HT-29 (cell line): ENCODE data around the gene PRUNE1. TPM values are rescaled to one million over a fixed set of nuclear protein-coding genes. Genes with fewer than 3 reads are reported as not detected.

ENCODE experiments used
- DNase-seq: peaks from one replicate; pipeline ENCODE4 v3.0.0-alpha.2; 2015; ENCODE audit warnings: low spot score
- total RNA-seq: library from RNA; depleted of rRNA; stranded (reverse); fragments of >200 nt; shearing (Covaris generic); gene quantifications from 2 replicates; pipeline ENCODE4 v1.2.3, GENCODE V29; 2014

Gene PRUNE1
- total RNA-seq, 1 experiment from 2014 or later = 9.3 TPM

DNA sequence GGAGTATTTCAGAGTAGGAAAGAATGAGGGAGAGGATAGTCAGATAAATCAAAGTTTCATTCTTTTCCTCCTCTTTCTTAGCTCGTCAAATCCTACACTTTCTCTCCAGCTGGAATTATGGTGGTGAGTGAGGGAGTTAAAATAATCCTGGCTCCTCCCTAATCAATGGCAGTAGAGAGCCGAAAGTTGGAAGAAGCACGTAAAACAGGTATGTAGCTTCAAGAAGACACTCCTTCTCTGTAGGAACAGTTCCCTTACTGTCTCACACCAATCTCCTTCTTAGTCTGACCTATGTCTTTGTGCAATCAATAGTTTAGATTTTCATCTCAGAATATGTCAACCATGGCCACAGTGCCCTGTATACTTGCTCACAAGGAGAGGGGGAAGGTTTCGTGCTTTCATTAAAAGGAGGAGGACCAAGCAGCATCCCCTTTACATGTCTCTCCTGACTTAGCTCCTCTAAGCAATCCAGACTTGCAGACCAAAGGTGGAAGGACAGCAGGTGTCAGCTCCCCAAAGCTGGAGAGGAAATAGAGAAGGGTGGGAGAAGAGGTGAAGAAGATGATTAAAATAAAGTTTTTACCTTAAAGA is 2.4 kb upstream of the PRUNE1 start:
- peak; percentile 51 for DNase-seq

DNA sequence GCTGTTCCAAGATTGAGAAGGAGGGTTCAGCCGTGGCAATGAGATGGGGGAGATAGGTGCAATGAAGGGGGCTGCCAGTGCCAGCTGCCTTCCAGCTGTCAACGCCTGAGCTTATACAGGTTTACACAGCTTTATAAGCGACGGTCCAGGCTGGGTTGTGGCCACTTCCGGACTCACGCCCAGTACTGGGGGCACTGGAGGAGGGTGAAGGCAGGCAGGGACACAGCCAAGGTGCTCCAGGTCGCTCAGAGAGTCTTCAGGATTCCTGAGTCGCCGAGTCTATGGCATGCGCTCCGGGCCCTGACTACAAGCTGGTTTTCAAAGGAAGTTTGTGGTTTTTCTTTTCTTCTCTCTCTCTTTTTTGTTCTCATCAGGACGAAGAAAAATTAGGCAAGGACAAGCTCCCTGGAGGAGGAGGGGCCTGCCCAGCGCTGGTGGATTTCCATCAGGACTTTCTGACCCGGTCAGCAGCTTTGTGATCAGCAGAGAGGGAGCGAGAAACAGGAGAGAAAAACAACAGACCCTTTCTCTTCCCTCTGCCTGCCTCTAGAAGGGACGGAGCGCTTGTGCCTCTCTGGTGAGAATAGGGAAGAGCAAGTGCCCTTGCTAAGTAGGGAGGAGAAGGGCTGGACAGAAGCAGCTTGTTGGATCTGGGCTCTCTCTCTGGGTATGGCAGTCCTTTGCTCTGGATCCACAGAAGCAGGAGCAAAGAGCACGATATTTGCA is 1.8 kb upstream of the PRUNE1 start, which contains the start of gene MINDY1:
Gene MINDY1, minus strand, starts transcription at position 576 of the 726 bp plus-strand sequence. CDS start 4,285 bp downstream, outside the sequence.
- peak; percentile 88 for DNase-seq

DNA sequence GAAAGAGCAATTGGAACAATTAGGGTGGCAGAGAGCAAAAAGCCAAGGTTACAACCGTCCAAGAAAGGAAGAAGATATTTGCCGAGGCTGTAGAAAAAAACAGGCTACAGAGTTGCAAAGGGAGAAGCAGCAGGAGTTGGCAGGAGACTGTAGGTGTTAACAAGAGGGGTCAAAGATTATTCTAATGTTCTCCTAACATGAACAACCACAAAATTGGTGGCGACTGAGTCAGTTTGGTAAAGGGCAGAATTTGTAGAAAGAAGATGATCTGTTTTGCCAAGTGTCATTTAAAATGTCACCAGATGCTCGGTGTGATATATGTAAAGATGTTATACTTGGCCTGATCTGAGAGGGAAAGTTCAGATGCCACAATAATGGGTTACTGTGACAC is 401 bp upstream of the PRUNE1 start:
- DNase-seq = no peak

DNA sequence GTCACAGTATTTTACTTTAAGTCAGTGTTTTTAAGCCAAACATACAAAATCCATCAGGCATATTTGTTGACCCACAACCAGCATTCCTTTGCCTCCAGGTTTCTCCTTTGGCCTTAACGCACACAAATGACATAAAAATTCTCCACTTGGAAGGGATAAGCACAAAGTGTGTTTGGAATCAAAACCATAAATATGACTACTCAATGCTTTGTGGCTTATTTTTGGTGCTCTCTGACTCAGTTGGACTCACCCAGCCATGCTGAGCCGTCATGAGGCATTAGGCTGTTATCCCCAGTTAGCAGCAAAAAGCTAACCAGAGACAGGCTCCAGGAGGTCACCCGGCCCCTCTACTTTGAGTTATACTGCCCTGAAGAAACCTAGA is 948 bp downstream of the PRUNE1 start:
- no peak for DNase-seq

DNA sequence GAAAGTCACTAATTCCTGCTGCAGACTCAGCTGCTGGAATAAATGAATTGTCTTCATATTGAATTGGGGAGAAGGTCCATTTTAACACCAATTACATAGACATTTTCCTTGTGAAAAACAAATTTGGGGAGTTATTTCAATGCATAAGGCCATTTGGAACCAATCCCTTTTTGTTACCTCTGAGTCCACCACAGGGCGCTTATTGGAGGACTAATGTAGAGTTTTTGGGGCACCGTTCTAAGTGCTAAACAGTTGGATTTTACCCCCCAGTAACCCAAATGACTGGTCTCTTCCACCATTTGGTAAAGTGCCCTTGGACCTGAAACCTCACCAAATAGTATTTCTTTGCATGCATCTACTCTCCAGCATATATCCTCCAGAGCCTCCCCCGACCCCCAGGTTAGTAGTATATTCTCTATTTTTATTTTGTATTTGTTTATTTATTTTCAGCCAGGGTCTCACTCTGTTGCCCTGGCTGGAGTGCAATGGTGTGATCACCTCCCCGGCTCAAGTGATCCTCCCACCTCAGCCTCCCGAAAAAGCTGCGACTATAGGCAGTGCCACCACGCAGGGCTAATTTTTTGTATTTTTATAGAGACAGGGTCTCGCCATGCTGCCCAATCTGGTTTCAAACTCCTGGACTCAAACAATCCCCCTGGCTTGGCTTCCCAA is 1.6 kb downstream of the PRUNE1 start:
- no peak for DNase-seq

DNA sequence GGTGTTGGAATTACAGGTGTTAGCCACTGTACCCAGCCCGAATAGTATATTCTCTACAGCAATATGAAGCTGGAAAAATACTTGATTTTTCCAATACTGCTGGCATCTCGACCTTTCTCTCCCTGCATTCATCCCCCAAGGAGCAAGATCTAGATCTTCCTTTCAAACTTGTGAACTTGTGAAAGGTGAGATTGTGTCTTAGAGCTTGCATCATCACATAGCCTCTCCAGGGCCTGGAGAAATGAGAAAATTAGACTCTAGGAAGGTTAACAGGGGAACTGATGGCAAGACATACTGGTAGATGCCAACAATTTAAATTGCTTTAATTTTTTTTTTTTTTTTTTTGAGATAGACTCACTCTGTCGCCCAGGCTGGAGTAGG is 2.1 kb downstream of the PRUNE1 start:
- DNase-seq = no peak

DNA sequence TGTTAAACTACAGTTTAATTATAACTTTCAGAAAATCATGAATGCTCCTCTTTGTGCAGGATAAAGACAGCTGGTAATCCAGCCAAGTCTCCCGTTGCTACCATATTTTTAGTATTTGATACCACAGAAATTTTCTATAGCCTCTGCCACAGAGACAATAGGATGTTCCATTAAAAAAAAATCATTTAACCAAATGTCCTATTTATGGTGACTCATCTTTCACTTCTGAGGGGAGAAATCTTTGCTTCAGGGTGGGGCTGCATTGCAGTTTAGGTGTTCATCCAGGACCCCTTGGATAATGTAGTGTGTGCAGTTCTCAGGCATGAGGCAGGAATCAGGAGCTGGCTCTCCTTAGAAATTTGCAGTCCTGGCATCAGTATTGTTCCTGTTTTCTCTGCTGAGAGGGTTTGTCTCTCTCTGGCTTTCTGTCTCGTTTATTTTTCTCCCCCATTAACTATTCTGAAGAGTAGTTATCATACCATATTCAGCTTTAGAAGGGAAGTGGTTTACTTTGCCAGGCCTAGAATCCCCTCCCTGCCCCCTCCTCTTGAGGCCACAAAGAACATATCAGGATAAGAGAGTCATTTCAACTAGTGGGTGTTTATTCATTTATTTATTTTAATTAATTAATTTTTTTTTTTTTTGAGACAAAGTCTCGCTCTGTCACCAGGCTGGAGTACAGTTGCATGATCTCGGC is 3.1 kb downstream of the PRUNE1 start:
- no peak for DNase-seq

DNA sequence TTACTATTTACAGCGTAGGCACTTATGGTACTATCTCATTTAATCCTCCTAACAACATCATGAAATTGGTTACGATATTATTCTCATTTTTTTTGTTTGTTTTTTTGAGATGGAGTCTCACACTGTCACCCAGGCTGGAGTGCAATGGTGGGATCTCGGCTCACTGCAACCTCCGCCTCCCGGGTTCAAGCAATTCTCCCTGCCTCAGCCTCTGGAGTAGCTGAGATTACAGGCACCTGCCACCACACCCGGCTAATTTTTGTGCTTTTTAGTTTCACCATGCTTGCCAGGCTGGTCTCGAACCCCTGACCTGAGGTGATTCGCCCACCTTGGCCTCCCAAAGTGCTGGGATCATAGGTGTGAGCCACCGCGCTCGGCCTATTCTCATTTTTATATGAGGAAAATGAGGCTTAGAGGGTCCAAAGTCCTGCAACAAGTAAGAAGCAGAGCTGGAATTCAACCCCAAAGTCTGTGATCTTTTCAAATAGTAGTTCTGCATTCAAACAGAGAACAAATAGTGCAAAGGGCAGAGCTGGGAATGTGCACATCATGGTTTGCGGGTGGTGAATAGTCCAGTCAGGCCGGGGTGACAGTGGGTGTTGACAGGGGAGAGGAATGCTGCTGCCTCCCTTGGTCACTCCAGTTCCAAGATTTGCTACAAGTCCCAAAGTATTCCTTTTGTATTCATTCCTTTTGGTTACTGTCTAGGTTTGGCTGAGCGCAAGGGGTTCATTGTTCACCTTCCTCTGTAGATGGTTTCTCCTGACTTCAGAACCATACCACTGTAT is 4.6 kb downstream of the PRUNE1 start:
- peak; percentile 69 for DNase-seq

DNA sequence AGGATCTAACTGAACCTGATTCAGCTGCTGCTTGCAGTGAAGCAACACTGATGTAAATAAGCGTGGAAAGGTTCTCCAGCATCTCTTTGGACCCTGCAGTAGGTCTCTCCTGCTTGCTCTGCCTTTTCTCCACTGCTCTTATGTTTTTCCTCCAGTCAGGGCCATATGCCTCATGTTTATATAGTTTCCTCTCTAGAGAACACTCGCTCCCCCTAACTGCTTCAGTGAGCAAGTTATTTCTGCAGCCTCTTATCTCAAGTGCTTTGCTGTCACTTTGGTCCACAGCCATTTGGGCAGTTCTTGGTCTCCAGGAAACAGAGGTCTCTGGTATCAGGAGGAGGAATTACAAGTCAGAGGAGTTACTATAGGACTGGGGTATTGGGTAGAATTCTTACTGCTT is 5.3 kb downstream of the PRUNE1 start:
- DNase-seq = peak; percentile 50

DNA sequence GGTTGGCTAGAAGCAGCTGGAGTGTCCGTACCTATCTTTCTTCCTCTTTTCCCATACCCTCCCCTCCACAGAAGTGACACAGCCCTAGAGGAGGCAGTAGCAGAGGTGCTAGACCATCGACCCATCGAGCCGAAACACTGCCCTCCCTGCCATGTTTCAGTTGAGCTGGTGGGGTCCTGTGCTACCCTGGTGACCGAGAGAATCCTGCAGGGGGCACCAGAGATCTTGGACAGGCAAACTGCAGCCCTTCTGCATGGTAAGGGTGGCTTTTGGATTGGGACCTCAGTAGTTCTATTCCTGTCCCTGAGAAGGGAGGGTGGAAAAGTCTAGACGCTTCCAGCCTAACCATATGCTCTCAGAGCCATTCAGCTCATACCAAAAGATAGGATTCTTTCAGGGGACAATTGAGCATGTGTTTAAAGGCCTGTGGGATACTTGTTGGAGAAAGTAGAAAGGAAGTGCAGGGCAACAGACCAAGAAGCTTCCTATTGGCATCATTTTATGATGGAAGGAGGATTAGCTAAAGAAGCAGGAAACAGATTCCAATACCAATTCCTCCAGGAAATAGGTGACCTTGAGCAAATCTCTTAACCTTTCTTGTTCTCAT is 16.4 kb downstream of the PRUNE1 start:
- DNase-seq = peak; percentile 72

DNA sequence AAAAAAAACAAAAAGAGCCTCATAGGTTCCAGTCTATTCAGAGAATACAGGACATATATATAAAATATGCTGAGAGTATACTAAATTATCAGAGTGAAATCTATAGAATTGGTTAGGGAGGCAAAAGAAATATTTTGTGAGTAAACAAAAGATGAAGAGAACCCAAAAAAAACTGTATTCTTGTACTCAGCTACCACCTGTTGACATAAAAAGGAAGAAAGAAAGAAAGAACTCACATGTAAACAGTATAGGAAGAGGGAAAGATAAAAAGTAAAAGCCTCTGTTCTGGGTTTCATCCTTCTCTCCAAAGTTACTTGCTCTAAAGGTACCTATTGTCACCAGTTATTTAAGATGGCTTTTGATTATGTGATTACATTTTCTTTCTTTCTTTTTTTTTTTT is 18.2 kb downstream of the PRUNE1 start:
- no peak for DNase-seq

DNA sequence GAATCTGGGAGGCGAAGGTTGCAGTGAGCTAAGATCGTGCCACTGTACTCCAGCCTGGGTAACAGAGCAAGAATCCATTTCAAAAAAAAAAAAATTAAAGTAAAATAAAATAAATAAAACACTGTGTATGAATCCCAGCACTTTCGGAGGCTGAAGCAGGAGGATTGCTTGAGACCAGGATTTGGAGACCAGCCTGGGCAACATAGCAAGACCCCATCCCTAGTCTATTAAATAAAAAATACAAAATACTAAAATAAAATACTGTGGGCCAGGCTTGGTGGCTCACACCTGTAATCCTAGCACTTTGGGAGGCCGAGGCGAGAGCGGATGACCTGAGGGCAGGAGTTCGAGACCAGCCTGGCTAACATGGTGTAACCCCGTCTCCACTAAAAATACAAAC is 23.9 kb downstream of the PRUNE1 start:
- no peak for DNase-seq

DNA sequence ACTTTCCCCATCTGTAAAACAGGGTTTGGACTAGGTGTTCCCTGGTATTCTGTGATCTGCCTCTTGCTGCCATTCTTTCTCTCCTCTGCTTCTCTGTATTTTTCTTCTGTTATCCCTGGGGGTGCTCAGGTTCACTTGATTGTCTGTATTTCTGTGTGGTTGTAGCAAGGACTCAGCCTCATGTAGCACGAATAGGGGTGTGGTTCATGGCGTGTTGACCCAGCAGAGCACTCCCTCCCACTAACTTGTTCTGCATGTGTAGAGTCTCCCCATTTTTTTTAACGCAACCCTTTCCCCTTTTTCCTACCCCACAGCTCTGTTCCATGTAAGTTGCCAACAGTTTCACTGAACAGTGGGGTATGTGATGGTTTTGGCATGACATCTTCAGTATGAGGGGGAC is 26.9 kb downstream of the PRUNE1 start:
- DNase-seq = no peak

DNA sequence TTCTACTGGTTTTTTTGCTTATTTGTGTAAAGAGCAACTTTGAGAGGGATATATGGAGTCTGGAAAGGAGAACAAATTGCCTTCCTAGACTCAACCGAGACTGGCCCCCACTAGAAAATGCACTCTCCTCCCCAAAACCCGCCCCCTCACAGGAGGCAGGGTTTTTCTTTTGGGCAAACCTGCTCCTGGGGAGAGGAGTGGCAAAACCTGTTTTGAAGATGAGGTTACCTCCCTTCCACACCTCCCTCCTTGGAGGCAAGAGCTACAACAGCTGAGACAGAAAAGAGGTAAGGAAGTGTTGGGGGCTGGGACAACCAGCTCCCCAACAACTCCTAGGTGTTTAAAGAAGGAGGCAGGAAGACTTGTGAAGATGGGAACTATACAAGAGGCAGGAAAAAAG is 28.1 kb downstream of the PRUNE1 start, which contains the start of gene BNIPL:
Gene BNIPL, plus strand, starts transcription at position 231 of the 400 bp plus-strand sequence. Its CDS starts 140 bp downstream, at position 371.
- no peak for DNase-seq

DNA sequence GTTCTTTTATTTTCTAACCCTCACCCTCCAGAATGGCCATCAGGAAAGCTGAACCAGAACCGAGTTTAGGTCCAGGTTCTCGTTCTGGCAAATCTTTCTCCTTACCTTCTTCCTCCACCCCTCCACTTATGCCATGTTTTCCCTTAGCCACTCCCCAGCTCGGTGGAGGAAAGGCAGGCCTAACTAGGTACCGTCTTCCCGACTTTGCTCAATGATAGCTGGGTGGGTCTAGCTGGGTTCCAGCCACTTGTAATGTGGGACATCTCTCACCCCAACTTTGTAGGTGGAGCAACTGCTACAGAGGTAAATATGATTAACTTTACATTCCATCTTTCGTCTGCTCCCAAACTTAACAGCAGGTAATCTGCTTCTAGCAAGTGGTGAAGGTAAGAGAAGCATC is 28.8 kb downstream of the PRUNE1 start:
- no peak for DNase-seq

DNA sequence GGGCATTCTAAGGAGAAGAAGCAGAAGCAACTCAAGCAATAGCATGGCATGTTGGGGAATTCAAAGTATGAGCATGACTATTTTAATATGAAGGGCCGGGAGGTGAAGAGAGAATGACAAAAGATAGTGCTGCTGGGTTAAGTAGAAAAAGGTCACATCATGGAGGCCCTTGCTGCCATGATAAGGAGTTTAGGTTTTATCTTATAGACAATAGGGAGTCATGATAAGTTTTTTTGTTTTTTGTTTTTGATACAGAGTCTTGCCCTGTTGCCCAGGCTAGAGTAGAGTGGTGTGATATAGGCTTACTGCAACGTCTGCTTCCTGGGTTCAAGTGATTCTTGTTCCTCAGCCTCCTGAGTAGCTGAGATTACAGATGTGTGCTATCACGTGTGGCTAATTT is 31.3 kb downstream of the PRUNE1 start:
- DNase-seq = no peak

DNA sequence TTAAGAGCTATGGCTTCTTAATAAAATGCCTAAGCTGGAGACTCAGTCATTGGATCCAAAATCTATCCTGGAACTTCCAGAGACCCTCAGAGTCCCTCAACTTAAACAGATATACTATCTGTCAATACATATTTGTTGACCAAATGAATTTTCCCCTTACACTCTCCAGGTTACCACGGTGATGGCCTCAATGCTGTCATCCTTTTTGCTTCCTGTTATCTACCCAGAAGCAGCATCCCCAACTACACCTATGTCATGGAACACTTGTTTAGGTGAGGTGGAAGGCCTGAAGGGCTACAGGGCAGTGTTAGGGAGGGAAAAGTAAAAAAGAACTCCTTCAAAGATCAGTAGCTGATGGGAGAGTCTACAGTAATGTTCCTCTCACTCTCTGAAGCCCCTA is 34.9 kb downstream of the PRUNE1 start:
- no peak for DNase-seq

DNA sequence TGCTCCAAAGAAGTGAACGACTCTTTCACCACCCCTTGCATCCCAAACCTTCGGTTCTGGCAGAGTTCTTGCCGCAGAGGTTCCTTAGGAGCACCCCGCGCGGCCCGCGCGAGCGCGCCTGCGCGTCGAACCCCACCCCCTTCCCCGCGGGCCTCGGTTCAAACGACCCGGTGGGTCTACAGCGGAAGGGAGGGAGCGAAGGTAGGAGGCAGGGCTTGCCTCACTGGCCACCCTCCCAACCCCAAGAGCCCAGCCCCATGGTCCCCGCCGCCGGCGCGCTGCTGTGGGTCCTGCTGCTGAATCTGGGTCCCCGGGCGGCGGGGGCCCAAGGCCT is 39.3 kb downstream of the PRUNE1 start, which contains the start of gene C1orf56:
Gene C1orf56, plus strand, starts transcription at position 161 of the 334 bp plus-strand sequence. Its CDS starts 97 bp downstream, at position 258.
- DNase-seq = peak; percentile 58

DNA sequence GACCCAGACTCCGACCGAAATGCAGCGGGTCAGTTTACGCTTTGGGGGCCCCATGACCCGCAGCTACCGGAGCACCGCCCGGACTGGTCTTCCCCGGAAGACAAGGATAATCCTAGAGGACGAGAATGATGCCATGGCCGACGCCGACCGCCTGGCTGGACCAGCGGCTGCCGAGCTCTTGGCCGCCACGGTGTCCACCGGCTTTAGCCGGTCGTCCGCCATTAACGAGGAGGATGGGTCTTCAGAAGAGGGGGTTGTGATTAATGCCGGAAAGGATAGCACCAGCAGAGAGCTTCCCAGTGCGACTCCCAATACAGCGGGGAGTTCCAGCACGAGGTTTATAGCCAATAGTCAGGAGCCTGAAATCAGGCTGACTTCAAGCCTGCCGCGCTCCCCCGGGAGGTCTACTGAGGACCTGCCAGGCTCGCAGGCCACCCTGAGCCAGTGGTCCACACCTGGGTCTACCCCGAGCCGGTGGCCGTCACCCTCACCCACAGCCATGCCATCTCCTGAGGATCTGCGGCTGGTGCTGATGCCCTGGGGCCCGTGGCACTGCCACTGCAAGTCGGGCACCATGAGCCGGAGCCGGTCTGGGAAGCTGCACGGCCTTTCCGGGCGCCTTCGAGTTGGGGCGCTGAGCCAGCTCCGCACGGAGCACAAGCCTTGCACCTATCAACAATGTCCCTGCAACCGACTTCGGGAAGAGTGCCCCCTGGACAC is 39.8 kb downstream of the PRUNE1 start:
- peak; percentile 80 for DNase-seq

DNA sequence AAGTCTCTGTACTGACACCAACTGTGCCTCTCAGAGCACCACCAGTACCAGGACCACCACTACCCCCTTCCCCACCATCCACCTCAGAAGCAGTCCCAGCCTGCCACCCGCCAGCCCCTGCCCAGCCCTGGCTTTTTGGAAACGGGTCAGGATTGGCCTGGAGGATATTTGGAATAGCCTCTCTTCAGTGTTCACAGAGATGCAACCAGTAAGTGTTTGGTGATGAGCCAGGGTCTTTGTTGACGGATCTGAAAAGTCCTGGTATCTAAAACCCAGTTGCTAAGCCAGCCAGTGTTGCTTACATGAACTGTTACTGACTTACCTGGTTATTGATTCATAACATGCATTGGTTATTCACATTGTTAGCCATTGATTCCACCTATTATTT is 40.4 kb downstream of the PRUNE1 start:
- no peak for DNase-seq
